ENCODE results near the gene DCTN1. TPM values are rescaled to one million over a fixed set of nuclear protein-coding genes. Genes with fewer than 3 reads are reported as not detected.

The DCTN1 gene
- total RNA-seq, 1 experiment from 2014 or later: 172 TPM

GRCh38 chr2:74401891-74402290, 21.8 kb upstream of the DCTN1 start:
- Histone ChIP-seq H3K36me3 (ENCODE audit: insufficient read depth, low read length, poor library complexity, severe bottlenecking) (no peaks in the 10 kb centered on the region), H3K4me3 (ENCODE audit: low read depth, low read length, poor library complexity, severe bottlenecking) (no peak overlapping the region), H3K4me1 (ENCODE audit: insufficient read depth, low read length, poor library complexity, severe bottlenecking) (no peaks in the 10 kb centered on the region), H3K9me3 (ENCODE audit: low read depth, low read length, poor library complexity, severe bottlenecking) (no peaks in the 10 kb centered on the region), H3K27ac (ENCODE audit: low read depth, low read length, poor library complexity, severe bottlenecking) (no peak overlapping the region), H3K27me3 (replicated peaks; ENCODE audit: insufficient read depth, low read depth, low read length, poor library complexity) (no peaks in the 10 kb centered on the region)
- CTCF ChIA-PET: interaction anchor here (0.6 kb wide), 1 partner anchor 223 kb away, joined by 3 read pairs; the partner anchor contains the start of gene MOB1A
- DNase-seq (ENCODE audit: low spot score): no peak
- intact Hi-C loops (cut with micrococcal nuclease; ENCODE audit: unreplicated experiment): no loop called here
- TF ChIP-seq EZH2 (IDR thresholded peaks at IDR 0.05; ENCODE audit: borderline replicate concordance, low read depth, low read length, poor library complexity, severe bottlenecking) (no peak), CTCF (conservative IDR thresholded peaks at IDR 0.05; ENCODE audit: low read depth, low read length) (no peak)
- POLR2A ChIA-PET (ENCODE audit: low non-redundant PET): no interaction called here
- no TSS peak for BruUV-seq (replicated peaks)

- intact Hi-C loops (cut with micrococcal nuclease; ENCODE audit: unreplicated experiment): no loop called here
- Histone ChIP-seq H3K36me3 (ENCODE audit: insufficient read depth, low read length, poor library complexity, severe bottlenecking) (no peaks in the 10 kb centered on the region), H3K4me3 (ENCODE audit: low read depth, low read length, poor library complexity, severe bottlenecking) (no peak overlapping the region), H3K9me3 (ENCODE audit: low read depth, low read length, poor library complexity, severe bottlenecking) (no peaks in the 10 kb centered on the region), H3K4me1 (ENCODE audit: insufficient read depth, low read length, poor library complexity, severe bottlenecking) (no peaks in the 10 kb centered on the region), H3K27ac (ENCODE audit: low read depth, low read length, poor library complexity, severe bottlenecking) (no peak overlapping the region), H3K27me3 (replicated peaks; ENCODE audit: insufficient read depth, low read depth, low read length, poor library complexity) (no peaks in the 10 kb centered on the region)
- DNase-seq (ENCODE audit: low spot score): peak; percentile 44
- TF ChIP-seq EZH2 (IDR thresholded peaks at IDR 0.05; ENCODE audit: borderline replicate concordance, low read depth, low read length, poor library complexity, severe bottlenecking) (no peak), CTCF (conservative IDR thresholded peaks at IDR 0.05; ENCODE audit: low read depth, low read length) (peak; percentile 57)
- no TSS peak for BruUV-seq (replicated peaks)
- CTCF ChIA-PET: interaction anchor here (0.6 kb wide), 1 partner anchor 877 kb away, joined by 5 read pairs; no protein-coding TSS in a partner anchor
- POLR2A ChIA-PET (ENCODE audit: low non-redundant PET): no interaction called here
These were observed 19.7 kb upstream of the DCTN1 start for GRCh38 chr2:74399785-74400184.

- H3K27me3 ChIP-seq (replicated peaks; ENCODE audit: insufficient read depth, low read depth, low read length, poor library complexity): no peaks in the 10 kb centered on the region
- no peak overlapping the region for H3K27ac ChIP-seq (ENCODE audit: low read depth, low read length, poor library complexity, severe bottlenecking)
- ChIA-PET POLR2A (ENCODE audit: low non-redundant PET) (interaction anchor here (0.7 kb wide), 1 partner anchor 1835 kb away, joined by 3 read pairs; no protein-coding TSS in a partner anchor), CTCF (no interaction called here)
- no TSS peak for BruUV-seq (replicated peaks)
- no peak for TF ChIP-seq EZH2 (IDR thresholded peaks at IDR 0.05; ENCODE audit: borderline replicate concordance, low read depth, low read length, poor library complexity, severe bottlenecking)
- no peak for TF ChIP-seq CTCF (conservative IDR thresholded peaks at IDR 0.05; ENCODE audit: low read depth, low read length)
- H3K9me3 ChIP-seq (ENCODE audit: low read depth, low read length, poor library complexity, severe bottlenecking): no peaks in the 10 kb centered on the region
- H3K36me3 ChIP-seq (ENCODE audit: insufficient read depth, low read length, poor library complexity, severe bottlenecking): no peaks in the 10 kb centered on the region
- intact Hi-C loops (cut with micrococcal nuclease; ENCODE audit: unreplicated experiment): no loop called here
- H3K4me1 ChIP-seq (ENCODE audit: insufficient read depth, low read length, poor library complexity, severe bottlenecking): peaks cover 3% of the 10 kb centered on the region
- no peak for DNase-seq (ENCODE audit: low spot score)
- H3K4me3 ChIP-seq (ENCODE audit: low read depth, low read length, poor library complexity, severe bottlenecking): no peak overlapping the region
These were observed 16.0 kb upstream of the DCTN1 start for GRCh38 chr2:74396149-74396548.
